K562 (cell line): ENCODE results near the gene METTL25B. TPM values are rescaled to one million over a fixed set of nuclear protein-coding genes. Genes with fewer than 3 reads are reported as not detected.
A peak's percentile ranks its signal among the peaks of the same experiment; 100 is the strongest.

Source experiments
- ATAC-seq: fragments of 200-7000 bp; cut with Tn5 transposase; 3 replicates; pipeline ENCODE4 v1.9.1; 2020; ENCODE audit warnings: moderate library complexity
- BruUV-seq: library from RNA; stranded (reverse); fragments of 400-500 nt; replicated peaks from 2 replicates; lab custom pipeline; 2021; lab: Mats Ljungman, UMichigan
- CTCF ChIA-PET: fragments of 300-600 bp; formaldehyde crosslinking; extraction: SDS; loops from one replicate; lab custom pipeline; 2021; ENCODE audit warnings: low intra/inter-chr PET ratio; lab: Yijun Ruan, JAX
- POLR2A ChIA-PET: fragments of 300-600, 350-650 bp; sonication (Branson Sonifier 250); formaldehyde crosslinking; extraction: SDS; loops from one replicate; lab custom pipeline; 2021; ENCODE audit warnings: antibody characterized with exemption, inconsistent platforms; lab: Yijun Ruan, JAX
- DNase-seq, 4 experiments: peaks; one replicate each; pipeline versions ENCODE4 v3.0.0 to v3.0.0-alpha.2; 2011 to 2018; ENCODE audit warnings: low spot score in 3 of 4, mixed read lengths in 3 of 4; ENCODE audit errors: extremely low read depth in 1 of 4
- FAIRE-seq: peaks from 2 replicates; lab custom pipeline; 2011; peaks lifted over from hg19 to GRCh38; lab: Jason Lieb, UNC
- H2AFZ ChIP-seq: 2 replicates; pipeline ENCODE4 v1.6.0; 2011; ENCODE audit warnings: low read depth, low read length, control low read depth, inconsistent platforms
- H3K27ac ChIP-seq: fragments of 200-600 bp; 3 replicates; pipeline ENCODE4 v1.8.0; 2011; ENCODE audit warnings: low read depth, mild to moderate bottlenecking, control low read depth, inconsistent platforms, low read length, moderate library complexity, mixed read lengths; ENCODE audit errors: extremely low read depth
- H3K27me3 ChIP-seq, 2 experiments: fragments of 300-600 bp in 1 of 2; 2 replicates in 1 of 2; 3 replicates in 1 of 2; pipeline versions ENCODE4 v1.6.0 to v1.8.0; 2011; ENCODE audit warnings: inconsistent platforms in 2 of 2, low read length in 2 of 2, mild to moderate bottlenecking in 1 of 2, mixed read lengths in 1 of 2, moderate library complexity in 1 of 2; ENCODE audit not compliant: control insufficient read depth in 2 of 2, insufficient read depth in 2 of 2
- H3K36me3 ChIP-seq: fragments of 300-600 bp; 3 replicates; pipeline ENCODE4 v1.8.0; 2011; ENCODE audit warnings: mild to moderate bottlenecking, low read length, inconsistent platforms; ENCODE audit not compliant: control insufficient read depth, insufficient read depth
- H3K4me1 ChIP-seq, 2 experiments: fragments of 200-600 bp in 1 of 2; replicated peaks in 1 of 2; 2 replicates in 1 of 2; 3 replicates in 1 of 2; pipeline versions ENCODE4 v1.5.1 to v1.8.0; 2011; ENCODE audit warnings: inconsistent platforms in 2 of 2, low read length in 2 of 2, mild to moderate bottlenecking in 1 of 2, mixed read lengths in 1 of 2, moderate library complexity in 1 of 2; ENCODE audit not compliant: control insufficient read depth in 2 of 2, insufficient read depth in 2 of 2
- H3K4me2 ChIP-seq: 2 replicates; pipeline ENCODE4 v1.6.1; 2011; ENCODE audit warnings: low read length, control low read depth, inconsistent platforms, mixed read lengths; ENCODE audit not compliant: insufficient read depth
- H3K4me3 ChIP-seq: fragments of 200-600 bp; sonication (generic), shearing (Covaris generic); 2 replicates; pipeline ENCODE4 v1.5.1; 2016; ENCODE audit warnings: control low read depth, inconsistent platforms
- H3K79me2 ChIP-seq: fragments of 200-600 bp; 3 replicates; pipeline ENCODE4 v1.8.0; 2011; ENCODE audit warnings: low read length, inconsistent platforms; ENCODE audit not compliant: control insufficient read depth, insufficient read depth
- H3K9ac ChIP-seq, 2 experiments: 2 replicates each; pipeline versions ENCODE4 v1.6.0 to v1.6.1; 2011; ENCODE audit warnings: low read depth in 2 of 2, low read length in 2 of 2, control low read depth in 1 of 2, inconsistent platforms in 1 of 2, mild to moderate bottlenecking in 1 of 2, mixed read lengths in 1 of 2; ENCODE audit not compliant: insufficient read depth in 1 of 2
- H3K9me1 ChIP-seq: one replicate; pipeline ENCODE4 v1.6.0; 2011; ENCODE audit warnings: inconsistent platforms, mild to moderate bottlenecking, low read length, moderate library complexity; ENCODE audit not compliant: control insufficient read depth, insufficient read depth
- H3K9me3 ChIP-seq: replicated peaks from 2 replicates; pipeline ENCODE4 v1.5.1; 2011; ENCODE audit warnings: low read depth, low read length, inconsistent platforms; ENCODE audit not compliant: control insufficient read depth, insufficient read depth
- H4K20me1 ChIP-seq: replicated peaks from 2 replicates; pipeline ENCODE4 v1.6.1; 2011; ENCODE audit warnings: low read length, inconsistent platforms, mixed read lengths; ENCODE audit not compliant: control insufficient read depth, insufficient read depth
- ARID1B ChIP-seq: fragments of 450-650 bp; IDR thresholded peaks from 2 replicates; pipeline ENCODE4 v1.6.1; 2016; ENCODE audit warnings: antibody characterized with exemption, mild to moderate bottlenecking, inconsistent platforms
- ARNT ChIP-seq, 2 experiments: fragments of 450-650 bp; IDR thresholded peaks; 2 replicates each; pipeline ENCODE4 v1.6.1; 2016; ENCODE audit warnings: mild to moderate bottlenecking in 1 of 2
- BRD9 ChIP-seq: fragments of 450-650 bp; IDR thresholded peaks from 2 replicates; pipeline ENCODE4 v1.6.1; 2018; ENCODE audit warnings: low read depth; ENCODE audit not compliant: partially characterized antibody
- CEBPB ChIP-seq: fragments of 450-650 bp; IDR thresholded peaks from 2 replicates; pipeline ENCODE4 v1.6.1; 2016; ENCODE audit warnings: missing genetic modification characterization, missing compliant biosample characterization
- DPF2 ChIP-seq: fragments of 450-650 bp; IDR thresholded peaks from 2 replicates; pipeline ENCODE4 v1.6.1; 2016
- FOXK1 ChIP-seq: sonication (generic); formaldehyde crosslinking; IDR thresholded peaks from 2 replicates; pipeline ENCODE4 v1.8.0; 2022; ENCODE audit warnings: missing genetic modification reagents, mild to moderate bottlenecking, borderline replicate concordance
- FOXK2 ChIP-seq, 2 experiments: fragments of 450-650 bp; IDR thresholded peaks in 1 of 2; conservative IDR thresholded peaks in 1 of 2; 2 replicates each; pipeline ENCODE4 v1.6.1; 2016; ENCODE audit warnings: low read depth in 2 of 2, mild to moderate bottlenecking in 1 of 2
- ILF3 ChIP-seq: fragments of 450-650 bp; IDR thresholded peaks from 2 replicates; pipeline ENCODE4 v1.6.1; 2018; ENCODE audit warnings: antibody characterized with exemption, mild to moderate bottlenecking, moderate library complexity, borderline replicate concordance
- KHSRP ChIP-seq: fragments of 450-650 bp; IDR thresholded peaks from 2 replicates; pipeline ENCODE4 v1.6.1; 2017
- MAFF ChIP-seq: IDR thresholded peaks from 2 replicates; pipeline ENCODE4 v1.6.1; 2012; ENCODE audit warnings: low read length, improper control_type of control experiment
- POLR2AphosphoS5 ChIP-seq: IDR thresholded peaks from 2 replicates; pipeline ENCODE4 v1.6.1; 2011; ENCODE audit warnings: mild to moderate bottlenecking, low read depth, low read length, moderate library complexity; ENCODE audit not compliant: control insufficient read depth, insufficient read depth
- SUPT5H ChIP-seq: fragments of 450-650 bp; IDR thresholded peaks from 2 replicates; pipeline ENCODE4 v1.6.1; 2016
- ZNF175 ChIP-seq: fragments of 200-800 bp; sonication (Bioruptor generic); IDR thresholded peaks from 2 replicates; pipeline ENCODE4 v1.6.1; 2016; ENCODE audit warnings: low read depth, mild to moderate bottlenecking, missing genetic modification characterization, missing compliant biosample characterization
- ZNF384 ChIP-seq: IDR thresholded peaks from 2 replicates; pipeline ENCODE4 v1.6.1; 2012; ENCODE audit warnings: low read depth, low read length, improper control_type of control experiment
- ZNF584 ChIP-seq: fragments of 200-800 bp; sonication (Bioruptor generic); IDR thresholded peaks from 2 replicates; pipeline ENCODE4 v1.6.1; 2016; ENCODE audit warnings: low read depth, mild to moderate bottlenecking, missing genetic modification characterization, missing compliant biosample characterization
- ZNF589 ChIP-seq: fragments of 200-800 bp; sonication (Bioruptor generic); IDR thresholded peaks from 2 replicates; pipeline ENCODE4 v1.6.1; 2016; ENCODE audit warnings: low read depth, missing genetic modification characterization, missing compliant biosample characterization
- WGBS: fragments of 100-300 bp; shearing (Covaris generic); methylation state at CpG from one replicate; pipeline ENCODE4 v1.1.6; 2016; ENCODE audit warnings: low coverage, mixed read lengths; ENCODE audit not compliant: insufficient coverage; ENCODE audit errors: missing lambda C conversion rate; 5-methylcytosine and 5-hydroxymethylcytosine counted together
- in situ Hi-C: fragments of 300-500 bp; cut with MboI; formaldehyde crosslinking; loops from 4 replicates; pipeline ENCODE4 v1.15.0; 2018; ENCODE audit warnings: inconsistent platforms, mixed read lengths
- intact Hi-C: fragments of 100-400 bp; cut with micrococcal nuclease; formaldehyde crosslinking; loops from 2 replicates; pipeline ENCODE4 v1.14.2; 2022
- polyA plus RNA-seq, 8 experiments: library from polyadenylated mRNA; depleted of rRNA in 4 of 8; stranded (reverse) in 5 of 8; unstranded in 3 of 8; fragments of >200 nt; fragmentation: Nextera tagmentation in 2 of 8; fragmentation: Illumina TruSeq in 1 of 8; extraction: Ambion mirVana in 2 of 8; extraction: Trizol in 1 of 8; gene quantifications; 2 replicates each; pipeline versions ENCODE4 v1.2.1 to v1.2.3, GENCODE V29; 2011 to 2014; ENCODE audit warnings: inconsistent platforms in 1 of 8, missing spikeins in 1 of 8
- total RNA-seq, 7 experiments: library from RNA; depleted of rRNA in 6 of 7; stranded (reverse); fragments of >200 nt in 6 of 7; fragmentation: Illumina TruSeq in 2 of 7; extraction: Trizol in 2 of 7; gene quantifications; 2 replicates each; pipeline versions ENCODE4 v1.2.1 to v1.2.3, GENCODE V29; 2011 to 2021; ENCODE audit warnings: low replicate concordance in 1 of 7
- TF ChIP-seq, protein P1 (sequence below), 2 experiments: fragments of 450-650 bp; IDR thresholded peaks; 2 replicates each; pipeline ENCODE4 v1.6.1; 2018; ENCODE audit warnings: mild to moderate bottlenecking in 2 of 2, low read depth in 1 of 2; ENCODE audit not compliant: partially characterized antibody in 2 of 2

METTL25B gene
- total and polyA plus RNA-seq, 9 of the 15 experiments (the other 6 are each of a cell fraction or from before 2014, with no cell fraction given) = 7.7 to 48.3 (median 33.1) TPM

DNA sequence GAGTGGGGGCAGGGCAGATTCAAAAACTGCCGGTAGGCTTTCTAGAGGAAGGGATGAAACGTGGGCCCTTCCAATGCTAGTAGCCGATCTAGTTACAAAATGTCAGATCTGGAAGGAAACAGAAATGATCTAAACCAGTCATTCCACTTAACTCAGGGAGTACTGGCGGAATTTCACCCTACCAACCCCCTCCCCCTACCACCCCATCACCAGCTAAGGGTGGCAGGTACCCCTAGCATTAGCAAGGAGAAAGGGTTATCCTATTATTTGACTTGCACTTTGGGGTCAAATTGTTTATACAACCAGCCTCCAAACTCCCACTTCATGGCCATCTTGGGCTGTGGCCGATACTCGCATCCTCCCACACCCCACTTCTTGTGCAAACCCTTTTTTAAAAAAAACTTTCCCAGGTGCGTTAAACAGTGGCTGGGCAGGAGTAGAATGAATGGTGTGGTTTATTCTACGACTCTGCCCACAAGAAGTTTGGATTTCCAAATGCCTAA is 13.3 kb downstream of the METTL25B start:
- no peaks in the 10 kb centered on the region for H3K9me3 ChIP-seq
- no peak for FAIRE-seq
- H3K4me2 ChIP-seq = peak overlapping the region; percentile 72
- peaks cover 13% of the 10 kb centered on the region for H4K20me1 ChIP-seq
- H3K4me1 ChIP-seq = peaks cover 30 to 32% of the 10 kb centered on the region in 2 experiments
- DNase-seq = peak in 1 of 4 experiments; percentile 40
- peak overlapping the region; percentile 17 for H3K4me3 ChIP-seq
- H2AFZ ChIP-seq = peak overlapping the region; percentile 32
- no TSS peak for BruUV-seq
- in situ Hi-C loops (loop anchor here (25.0 kb wide), 1 partner anchor 1429 kb away; the partner anchor contains the start of genes FDPS, PKLR and RUSC1), intact Hi-C loops (loop anchor here (1.0 kb wide), 2 partner anchors 13 to 26 kb away; partner anchors contain the start of genes ISG20L2, METTL25B and PRCC)
- ChIA-PET POLR2A (interaction anchor here (0.6 to 3.1 kb wide), 19 partner anchors 8 to 783 kb away, joined by 3 to 49 read pairs (median 4); partner anchors contain the start of genes HDGF, ISG20L2, METTL25B and NES), CTCF (interaction anchor here (0.7 kb wide), 1 partner anchor 64 kb away, joined by 3 read pairs; no protein-coding TSS in a partner anchor)
- WGBS = 6% methylated on average over 8 of the region's 8 CpGs
- H3K27ac ChIP-seq = peak overlapping the region; percentile 82
- H3K9me1 ChIP-seq = no peaks in the 10 kb centered on the region
- H3K9ac ChIP-seq = peak overlapping the region; percentile 53 to 87; a peak in 3 of 4 replicates
- ATAC-seq = no peak
- H3K79me2 ChIP-seq = peaks cover 49% of the 10 kb centered on the region
- no peaks in the 10 kb centered on the region for H3K27me3 ChIP-seq
- H3K36me3 ChIP-seq = peaks cover 79% of the 10 kb centered on the region
- TF ChIP-seq FOXK1 (CRISPR knock-in tag) (no peak), FOXK2 (conservative IDR thresholded peaks at IDR 0.05 in 1 of 2, IDR thresholded peaks at IDR 0.05 in 1 of 2; ENCODE audit: low read depth in 2 of 2) (0 out of 4 replicates have a peak, but pooled peaks of 1 of the 2 experiments have one; percentile 18), SUPT5H (peak; percentile 40), ARNT (IDR thresholded peaks at IDR 0.05) (peak in 1 of 2 experiments; percentile 99; a peak in 2 of 4 replicates), ZNF589 (CRISPR knock-in tag) (0 out of 2 replicates have a peak, but pooled peaks have one; percentile 66), POLR2AphosphoS5 (peak; percentile 2; the same call in 1 of the 2 replicates), ZNF584 (peak; percentile 29; the same call in 1 of the 2 replicates), ILF3 (peak; percentile 51; the same call in 1 of the 2 replicates), ZNF175 (CRISPR knock-in tag) (peak; percentile 64; the same call in 1 of the 2 replicates), MAFF (peak; percentile 18; the same call in 1 of the 2 replicates), DPF2 (0 out of 2 replicates have a peak, but pooled peaks have one; percentile 30), ARID1B (peak; percentile 6; the same call in 1 of the 2 replicates), ZNF384 (peak; percentile 77; the same call in 1 of the 2 replicates), BRD9 (peak; percentile 42), KHSRP (no peak), CEBPB (tag) (peak; percentile 50; the same call in 1 of the 2 replicates)
- TF ChIP-seq, protein P1, sequence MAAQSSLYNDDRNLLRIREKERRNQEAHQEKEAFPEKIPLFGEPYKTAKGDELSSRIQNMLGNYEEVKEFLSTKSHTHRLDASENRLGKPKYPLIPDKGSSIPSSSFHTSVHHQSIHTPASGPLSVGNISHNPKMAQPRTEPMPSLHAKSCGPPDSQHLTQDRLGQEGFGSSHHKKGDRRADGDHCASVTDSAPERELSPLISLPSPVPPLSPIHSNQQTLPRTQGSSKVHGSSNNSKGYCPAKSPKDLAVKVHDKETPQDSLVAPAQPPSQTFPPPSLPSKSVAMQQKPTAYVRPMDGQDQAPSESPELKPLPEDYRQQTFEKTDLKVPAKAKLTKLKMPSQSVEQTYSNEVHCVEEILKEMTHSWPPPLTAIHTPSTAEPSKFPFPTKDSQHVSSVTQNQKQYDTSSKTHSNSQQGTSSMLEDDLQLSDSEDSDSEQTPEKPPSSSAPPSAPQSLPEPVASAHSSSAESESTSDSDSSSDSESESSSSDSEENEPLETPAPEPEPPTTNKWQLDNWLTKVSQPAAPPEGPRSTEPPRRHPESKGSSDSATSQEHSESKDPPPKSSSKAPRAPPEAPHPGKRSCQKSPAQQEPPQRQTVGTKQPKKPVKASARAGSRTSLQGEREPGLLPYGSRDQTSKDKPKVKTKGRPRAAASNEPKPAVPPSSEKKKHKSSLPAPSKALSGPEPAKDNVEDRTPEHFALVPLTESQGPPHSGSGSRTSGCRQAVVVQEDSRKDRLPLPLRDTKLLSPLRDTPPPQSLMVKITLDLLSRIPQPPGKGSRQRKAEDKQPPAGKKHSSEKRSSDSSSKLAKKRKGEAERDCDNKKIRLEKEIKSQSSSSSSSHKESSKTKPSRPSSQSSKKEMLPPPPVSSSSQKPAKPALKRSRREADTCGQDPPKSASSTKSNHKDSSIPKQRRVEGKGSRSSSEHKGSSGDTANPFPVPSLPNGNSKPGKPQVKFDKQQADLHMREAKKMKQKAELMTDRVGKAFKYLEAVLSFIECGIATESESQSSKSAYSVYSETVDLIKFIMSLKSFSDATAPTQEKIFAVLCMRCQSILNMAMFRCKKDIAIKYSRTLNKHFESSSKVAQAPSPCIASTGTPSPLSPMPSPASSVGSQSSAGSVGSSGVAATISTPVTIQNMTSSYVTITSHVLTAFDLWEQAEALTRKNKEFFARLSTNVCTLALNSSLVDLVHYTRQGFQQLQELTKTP (IDR thresholded peaks at IDR 0.05; ENCODE audit: low read depth in 1 of 2, partially characterized antibody in 2 of 2) = peak in 1 of 2 experiments; percentile 35
